ENCODE data around the gene SLC25A12.

DNA sequence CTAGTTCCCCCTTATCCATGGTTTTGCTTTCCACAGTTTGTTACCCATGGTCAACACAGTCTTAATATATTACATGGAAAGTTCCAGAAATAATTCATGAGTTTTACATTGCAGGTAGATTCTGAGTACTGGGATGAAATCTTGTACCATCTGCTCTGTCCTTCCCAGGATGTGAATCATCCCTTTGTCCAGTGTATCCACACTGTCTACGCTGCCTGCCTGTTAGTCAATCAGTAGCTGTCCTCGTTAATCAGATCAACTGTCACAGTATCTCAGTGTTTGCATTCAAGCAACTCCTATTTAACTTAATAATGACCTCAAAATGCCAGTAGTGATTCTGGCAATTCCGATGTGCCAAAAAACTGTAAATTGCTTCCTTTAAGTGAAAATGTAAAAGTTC, 130.4 kb downstream of the SLC25A12 start:
- TF ChIP-seq, protein P1, sequence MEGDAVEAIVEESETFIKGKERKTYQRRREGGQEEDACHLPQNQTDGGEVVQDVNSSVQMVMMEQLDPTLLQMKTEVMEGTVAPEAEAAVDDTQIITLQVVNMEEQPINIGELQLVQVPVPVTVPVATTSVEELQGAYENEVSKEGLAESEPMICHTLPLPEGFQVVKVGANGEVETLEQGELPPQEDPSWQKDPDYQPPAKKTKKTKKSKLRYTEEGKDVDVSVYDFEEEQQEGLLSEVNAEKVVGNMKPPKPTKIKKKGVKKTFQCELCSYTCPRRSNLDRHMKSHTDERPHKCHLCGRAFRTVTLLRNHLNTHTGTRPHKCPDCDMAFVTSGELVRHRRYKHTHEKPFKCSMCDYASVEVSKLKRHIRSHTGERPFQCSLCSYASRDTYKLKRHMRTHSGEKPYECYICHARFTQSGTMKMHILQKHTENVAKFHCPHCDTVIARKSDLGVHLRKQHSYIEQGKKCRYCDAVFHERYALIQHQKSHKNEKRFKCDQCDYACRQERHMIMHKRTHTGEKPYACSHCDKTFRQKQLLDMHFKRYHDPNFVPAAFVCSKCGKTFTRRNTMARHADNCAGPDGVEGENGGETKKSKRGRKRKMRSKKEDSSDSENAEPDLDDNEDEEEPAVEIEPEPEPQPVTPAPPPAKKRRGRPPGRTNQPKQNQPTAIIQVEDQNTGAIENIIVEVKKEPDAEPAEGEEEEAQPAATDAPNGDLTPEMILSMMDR (IDR thresholded peaks at IDR 0.05) = no peak
- TF ChIP-seq POLR2AphosphoS5 (IDR thresholded peaks at IDR 0.05; ENCODE audit: low read depth, low read length) (no peak), EZH2phosphoT487 (IDR thresholded peaks at IDR 0.05; ENCODE audit: borderline replicate concordance, low read depth) (no peak), EP300 (IDR thresholded peaks at IDR 0.05; ENCODE audit: borderline replicate concordance in 1 of 2, low read depth in 1 of 2, low read length in 1 of 2) (no peak), TEAD4 (IDR thresholded peaks at IDR 0.05; ENCODE audit: borderline replicate concordance, insufficient read depth) (no peak), RFX5 (IDR thresholded peaks at IDR 0.05; ENCODE audit: low read length) (no peak)
